SH-SY5Y (cell line): Measurements from ENCODE around the gene DMRT2.

Source experiments
- GATA2 ChIP-seq: IDR thresholded peaks from 2 replicates; pipeline ENCODE4 v1.6.1; 2011; ENCODE audit warnings: mild to moderate bottlenecking, low read depth, low read length
- GATA3 ChIP-seq: IDR thresholded peaks from 2 replicates; pipeline ENCODE4 v1.6.1; 2011; ENCODE audit warnings: low read depth, mild to moderate bottlenecking, low read length, moderate library complexity

DNA sequence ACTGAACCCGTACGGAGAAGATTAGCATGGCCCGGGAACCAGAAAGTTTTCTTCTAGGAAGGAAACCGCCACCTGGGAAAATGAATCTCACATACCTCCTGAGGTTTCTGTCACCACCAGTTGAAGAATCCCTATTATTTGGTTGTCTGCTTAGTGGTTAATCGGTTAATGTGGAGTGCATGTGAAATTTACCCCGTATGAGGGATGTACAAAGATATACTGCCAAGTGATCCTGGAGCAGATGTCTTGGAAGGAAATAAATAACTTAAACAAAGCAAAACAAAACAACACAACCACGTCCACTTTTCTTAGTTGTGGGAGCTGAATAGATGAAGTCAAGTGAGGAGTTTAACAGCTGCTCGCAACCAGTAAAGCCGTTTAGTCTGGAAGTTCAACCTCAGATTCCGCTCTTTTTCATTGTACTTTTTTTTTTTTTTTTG, 3.8 kb downstream of the DMRT2 start:
- TF ChIP-seq GATA3, result no peak
- TF ChIP-seq GATA2, result no peak
